ENCODE measurements around the gene EFCAB14.

GRCh38 chr1:46656643-46657042 is 62.3 kb downstream of the EFCAB14 start:
- TF ChIP-seq, protein P1, sequence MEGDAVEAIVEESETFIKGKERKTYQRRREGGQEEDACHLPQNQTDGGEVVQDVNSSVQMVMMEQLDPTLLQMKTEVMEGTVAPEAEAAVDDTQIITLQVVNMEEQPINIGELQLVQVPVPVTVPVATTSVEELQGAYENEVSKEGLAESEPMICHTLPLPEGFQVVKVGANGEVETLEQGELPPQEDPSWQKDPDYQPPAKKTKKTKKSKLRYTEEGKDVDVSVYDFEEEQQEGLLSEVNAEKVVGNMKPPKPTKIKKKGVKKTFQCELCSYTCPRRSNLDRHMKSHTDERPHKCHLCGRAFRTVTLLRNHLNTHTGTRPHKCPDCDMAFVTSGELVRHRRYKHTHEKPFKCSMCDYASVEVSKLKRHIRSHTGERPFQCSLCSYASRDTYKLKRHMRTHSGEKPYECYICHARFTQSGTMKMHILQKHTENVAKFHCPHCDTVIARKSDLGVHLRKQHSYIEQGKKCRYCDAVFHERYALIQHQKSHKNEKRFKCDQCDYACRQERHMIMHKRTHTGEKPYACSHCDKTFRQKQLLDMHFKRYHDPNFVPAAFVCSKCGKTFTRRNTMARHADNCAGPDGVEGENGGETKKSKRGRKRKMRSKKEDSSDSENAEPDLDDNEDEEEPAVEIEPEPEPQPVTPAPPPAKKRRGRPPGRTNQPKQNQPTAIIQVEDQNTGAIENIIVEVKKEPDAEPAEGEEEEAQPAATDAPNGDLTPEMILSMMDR (IDR thresholded peaks at IDR 0.05) = no peak
- TF ChIP-seq POLR2AphosphoS5 (IDR thresholded peaks at IDR 0.05) = no peak
